Cerebellar cortex (tissue), 1 donor: ENCODE results near the gene GFY.

Experiments
- DNase-seq: peaks from one replicate; pipeline ENCODE4 v3.0.0-alpha.2; 2015; ENCODE audit warnings: low spot score

GFY gene

GRCh38 chr19:49428547-49429451, 3.6 kb downstream of the GFY start:
- DNase-seq, result no peak

DNA sequence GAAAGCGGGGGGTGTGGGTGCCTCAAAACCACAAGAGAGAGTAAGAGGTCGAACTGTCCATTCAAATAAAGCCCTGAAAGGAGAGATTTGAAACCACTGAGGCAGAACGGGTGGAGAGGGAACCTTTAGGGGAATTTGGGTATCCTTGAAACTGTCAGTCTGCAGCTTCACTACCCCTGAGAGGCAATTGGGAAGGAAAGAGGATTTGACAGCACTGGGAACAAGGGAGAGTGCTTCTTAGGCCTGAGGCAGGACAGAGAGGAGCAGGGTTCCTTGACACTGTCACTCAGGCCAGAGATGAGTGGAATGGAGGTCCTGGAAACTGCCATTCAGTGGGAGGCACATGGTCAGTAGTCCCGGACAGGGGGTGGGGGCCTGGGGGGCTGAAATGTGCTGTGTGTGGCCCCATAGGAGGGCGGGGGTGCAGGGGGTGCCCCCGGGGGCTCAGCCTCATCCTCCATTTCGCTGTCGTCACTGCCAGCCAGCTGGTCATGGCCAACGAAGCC, 5.0 kb downstream of the GFY start:
- no peak for DNase-seq

DNA sequence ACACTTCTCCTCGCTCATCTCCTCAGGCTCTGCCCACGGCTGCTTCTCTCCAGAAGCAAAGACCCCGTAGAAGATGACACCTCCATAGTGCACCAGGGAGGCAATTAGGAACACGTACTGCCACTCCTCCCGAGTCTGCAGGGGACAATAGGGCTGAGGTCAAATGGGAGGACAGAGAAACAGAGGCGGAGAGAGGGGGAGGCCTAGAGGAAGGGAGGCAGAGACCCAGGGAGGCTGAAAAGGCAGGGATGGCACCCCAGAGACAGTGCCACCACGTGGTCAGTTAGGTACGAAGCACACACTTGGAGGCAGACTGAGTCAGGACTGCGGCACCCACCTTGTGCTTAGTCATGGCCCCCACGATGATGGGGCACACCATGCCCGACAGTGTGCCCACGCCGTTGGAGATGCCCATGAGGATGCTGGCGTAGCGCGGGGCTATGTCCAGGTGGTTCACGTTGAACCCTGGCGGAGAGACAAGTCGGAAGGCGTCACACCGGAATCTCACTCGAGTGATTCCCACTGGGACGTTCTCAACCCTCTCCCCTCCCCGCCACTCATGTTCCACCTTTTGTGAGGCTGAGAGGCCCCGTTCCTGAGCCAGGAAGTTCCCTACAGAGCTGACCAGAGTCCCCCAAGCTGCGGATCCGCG, 5.6 kb downstream of the GFY start:
- no peak for DNase-seq

- DNase-seq, result no peak
These were observed 6.2 kb downstream of the GFY start for GRCh38 chr19:49431330-49431749.

- no peak for DNase-seq
These were observed 7.2 kb downstream of the GFY start for GRCh38 chr19:49432141-49433073.

GRCh38 chr19:49433240-49433901, 8.2 kb downstream of the GFY start:
- no peak for DNase-seq

GRCh38 chr19:49434907-49435583, 9.9 kb downstream of the GFY start:
- peak; percentile 90 for DNase-seq

- no peak for DNase-seq
These were observed 10.5 kb downstream of the GFY start for GRCh38 chr19:49435670-49436069.

GRCh38 chr19:49436381-49437017, 11.3 kb downstream of the GFY start:
- peak; percentile 62 for DNase-seq

GRCh38 chr19:49437231-49437630, 12.0 kb downstream of the GFY start:
- peak; percentile 92 for DNase-seq

DNA sequence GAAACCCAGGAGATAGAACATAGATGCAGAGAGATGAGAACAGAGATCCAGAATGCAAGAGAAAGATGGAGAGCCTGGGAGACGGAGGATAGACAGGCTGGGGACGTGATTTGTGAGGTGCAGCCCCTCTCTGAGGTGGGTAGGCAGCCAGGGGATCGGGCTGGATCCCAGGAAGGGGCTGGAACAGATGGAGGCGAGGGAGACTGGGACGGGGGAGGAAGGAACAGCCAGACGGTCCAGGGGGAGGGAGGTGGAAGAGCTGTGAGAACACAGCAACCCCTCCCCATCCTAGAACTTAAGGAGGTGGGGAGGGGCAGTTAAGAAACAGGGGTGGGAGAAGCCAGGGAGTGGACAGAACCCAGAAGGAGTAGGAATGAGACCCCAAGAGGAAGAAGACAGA, 13.1 kb downstream of the GFY start:
- DNase-seq, result peak; percentile 68

- DNase-seq, result no peak
These were observed 14.6 kb downstream of the GFY start for GRCh38 chr19:49439836-49440235.

- DNase-seq, result peak; percentile 58
These were observed 15.4 kb downstream of the GFY start for GRCh38 chr19:49440439-49441209.

DNA sequence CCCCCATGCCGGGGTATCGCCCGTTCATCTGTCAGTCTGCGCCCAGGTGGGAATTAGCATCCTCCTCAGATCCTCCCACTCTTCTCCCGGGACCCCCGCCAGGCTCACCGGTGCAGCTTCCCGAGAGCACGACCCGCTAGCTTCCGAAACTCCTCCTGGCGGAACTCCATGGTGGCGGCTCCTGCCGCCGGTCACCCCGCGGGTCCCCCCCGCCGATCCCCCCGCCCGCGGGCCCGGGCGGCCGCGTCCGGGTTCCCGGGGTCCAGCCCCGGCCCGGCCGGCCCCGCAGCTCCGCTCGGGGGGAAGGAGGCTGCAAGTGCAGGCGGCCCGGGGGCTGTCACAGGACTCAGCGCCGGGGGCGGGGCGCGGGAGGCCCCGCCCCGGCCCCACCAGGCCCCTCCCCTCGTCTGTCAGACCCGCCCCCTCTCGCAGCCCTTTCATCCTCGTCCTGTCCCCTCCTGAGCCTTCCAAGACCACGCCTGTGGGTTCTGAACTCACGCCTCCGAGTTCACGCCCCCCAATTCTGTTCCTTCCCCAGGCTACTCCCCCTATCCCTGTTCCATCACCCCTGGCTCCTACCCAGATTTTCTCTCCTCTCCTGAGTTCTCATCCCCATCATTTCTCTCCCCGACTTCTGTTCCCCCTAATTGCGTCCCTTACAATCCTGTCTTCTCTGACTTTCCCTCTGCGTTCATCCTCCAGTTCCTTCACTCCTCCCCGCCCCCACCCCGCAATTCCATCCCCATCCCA, 16.2 kb downstream of the GFY start, which contains the start of gene SLC17A7:
SLC17A7 (minus strand) TSS at position 318 of the 750 bp plus-strand sequence; CDS start at position 170, 148 bp downstream.
- DNase-seq, result peak; percentile 88

DNA sequence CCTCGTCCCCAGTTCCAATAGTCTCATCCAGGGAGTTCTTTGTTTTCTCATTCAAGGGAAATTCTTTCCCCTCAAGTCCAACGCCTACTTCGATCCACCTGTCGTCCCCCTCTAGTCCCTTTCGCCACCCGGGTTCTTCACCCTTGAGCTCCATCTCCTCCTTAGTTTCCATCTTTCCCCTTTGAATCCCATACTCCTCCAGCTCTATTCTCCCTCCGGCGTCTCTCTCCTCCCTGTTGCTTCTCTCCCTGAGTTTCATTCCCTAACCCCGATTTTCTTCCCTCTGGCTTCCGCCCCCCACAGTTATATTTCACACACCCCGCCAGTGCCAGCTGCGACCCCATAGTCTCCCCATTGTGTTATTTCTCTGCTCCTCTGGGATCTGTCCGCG, 16.8 kb downstream of the GFY start:
- DNase-seq, result peak; percentile 49

- DNase-seq, result peak; percentile 84
These were observed 17.2 kb downstream of the GFY start for GRCh38 chr19:49442354-49442753.

- DNase-seq, result peak; percentile 88
These were observed 17.7 kb downstream of the GFY start for GRCh38 chr19:49442771-49443365.
